Measurements from ENCODE around the gene PRKCH.

GRCh38 chr14:61535458-61535857 is 214.1 kb downstream of the PRKCH start:
- TF ChIP-seq SIN3A (IDR thresholded peaks at IDR 0.05; ENCODE audit: borderline replicate concordance, insufficient read depth, low read length), result no peak
- no peak for TF ChIP-seq POLR2AphosphoS5 (IDR thresholded peaks at IDR 0.05; ENCODE audit: low read depth, low read length)
- TF ChIP-seq, protein P1, sequence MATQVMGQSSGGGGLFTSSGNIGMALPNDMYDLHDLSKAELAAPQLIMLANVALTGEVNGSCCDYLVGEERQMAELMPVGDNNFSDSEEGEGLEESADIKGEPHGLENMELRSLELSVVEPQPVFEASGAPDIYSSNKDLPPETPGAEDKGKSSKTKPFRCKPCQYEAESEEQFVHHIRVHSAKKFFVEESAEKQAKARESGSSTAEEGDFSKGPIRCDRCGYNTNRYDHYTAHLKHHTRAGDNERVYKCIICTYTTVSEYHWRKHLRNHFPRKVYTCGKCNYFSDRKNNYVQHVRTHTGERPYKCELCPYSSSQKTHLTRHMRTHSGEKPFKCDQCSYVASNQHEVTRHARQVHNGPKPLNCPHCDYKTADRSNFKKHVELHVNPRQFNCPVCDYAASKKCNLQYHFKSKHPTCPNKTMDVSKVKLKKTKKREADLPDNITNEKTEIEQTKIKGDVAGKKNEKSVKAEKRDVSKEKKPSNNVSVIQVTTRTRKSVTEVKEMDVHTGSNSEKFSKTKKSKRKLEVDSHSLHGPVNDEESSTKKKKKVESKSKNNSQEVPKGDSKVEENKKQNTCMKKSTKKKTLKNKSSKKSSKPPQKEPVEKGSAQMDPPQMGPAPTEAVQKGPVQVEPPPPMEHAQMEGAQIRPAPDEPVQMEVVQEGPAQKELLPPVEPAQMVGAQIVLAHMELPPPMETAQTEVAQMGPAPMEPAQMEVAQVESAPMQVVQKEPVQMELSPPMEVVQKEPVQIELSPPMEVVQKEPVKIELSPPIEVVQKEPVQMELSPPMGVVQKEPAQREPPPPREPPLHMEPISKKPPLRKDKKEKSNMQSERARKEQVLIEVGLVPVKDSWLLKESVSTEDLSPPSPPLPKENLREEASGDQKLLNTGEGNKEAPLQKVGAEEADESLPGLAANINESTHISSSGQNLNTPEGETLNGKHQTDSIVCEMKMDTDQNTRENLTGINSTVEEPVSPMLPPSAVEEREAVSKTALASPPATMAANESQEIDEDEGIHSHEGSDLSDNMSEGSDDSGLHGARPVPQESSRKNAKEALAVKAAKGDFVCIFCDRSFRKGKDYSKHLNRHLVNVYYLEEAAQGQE (IDR thresholded peaks at IDR 0.05; ENCODE audit: insufficient read depth in 1 of 2, low read depth in 2 of 2, low read length in 2 of 2), result no peak
- TF ChIP-seq TAF1 (IDR thresholded peaks at IDR 0.05; ENCODE audit: borderline replicate concordance, insufficient read depth, low read length), result no peak
